HG02840 (cell line): ENCODE results near the gene UNC5C.

Source experiments
- ATAC-seq: cut with Tn5 transposase; IDR thresholded peaks from one replicate; pipeline ENCODE4 v1.9.1; 2021; ENCODE audit warnings: mild to moderate bottlenecking, moderate library complexity, moderate number of reproducible peaks; ENCODE audit not compliant: unreplicated experiment, low FRiP score

UNC5C gene

GRCh38 chr4:95288552-95288951, 260.2 kb downstream of the UNC5C start:
- no peak for ATAC-seq

GRCh38 chr4:95285797-95286196, 263.0 kb downstream of the UNC5C start:
- no peak for ATAC-seq

- no peak for ATAC-seq
Measured at GRCh38 chr4:95284655-95285054, 264.1 kb downstream of the UNC5C start.

GRCh38 chr4:95283320-95283719, 265.5 kb downstream of the UNC5C start:
- ATAC-seq: no peak

- no peak for ATAC-seq
Measured at GRCh38 chr4:95272797-95273196, 276.0 kb downstream of the UNC5C start.

- ATAC-seq: no peak
Measured at GRCh38 chr4:95272036-95272435, 276.7 kb downstream of the UNC5C start.

- ATAC-seq: no peak
Measured at GRCh38 chr4:95268819-95269565, 279.8 kb downstream of the UNC5C start.

- no peak for ATAC-seq
Measured at GRCh38 chr4:95267081-95267480, 281.7 kb downstream of the UNC5C start.

GRCh38 chr4:95265814-95266740, 282.7 kb downstream of the UNC5C start:
- ATAC-seq: no peak

- ATAC-seq: no peak
Measured at GRCh38 chr4:95264843-95265242, 283.9 kb downstream of the UNC5C start.

GRCh38 chr4:95263960-95264359, 284.8 kb downstream of the UNC5C start:
- ATAC-seq: no peak

GRCh38 chr4:95263391-95263790, 285.4 kb downstream of the UNC5C start:
- ATAC-seq: no peak

GRCh38 chr4:95256108-95256835, 292.5 kb downstream of the UNC5C start:
- ATAC-seq: no peak

GRCh38 chr4:95255396-95256107, 293.2 kb downstream of the UNC5C start:
- ATAC-seq: no peak

- no peak for ATAC-seq
Measured at GRCh38 chr4:95251568-95251967, 297.2 kb downstream of the UNC5C start.

GRCh38 chr4:95250544-95251137, 298.1 kb downstream of the UNC5C start:
- no peak for ATAC-seq

GRCh38 chr4:95249426-95250021, 299.2 kb downstream of the UNC5C start:
- ATAC-seq: no peak

GRCh38 chr4:95248720-95249425, 299.9 kb downstream of the UNC5C start:
- ATAC-seq: no peak

- no peak for ATAC-seq
Measured at GRCh38 chr4:95243892-95244291, 304.9 kb downstream of the UNC5C start.
